ENCODE results near the gene IKZF3. TPM values are rescaled to one million over a fixed set of nuclear protein-coding genes. Genes with fewer than 3 reads are reported as not detected.

The IKZF3 gene
- total and polyA plus RNA-seq, 4 donors: 1.0 to 3.9 (median 2.6) TPM

DNA sequence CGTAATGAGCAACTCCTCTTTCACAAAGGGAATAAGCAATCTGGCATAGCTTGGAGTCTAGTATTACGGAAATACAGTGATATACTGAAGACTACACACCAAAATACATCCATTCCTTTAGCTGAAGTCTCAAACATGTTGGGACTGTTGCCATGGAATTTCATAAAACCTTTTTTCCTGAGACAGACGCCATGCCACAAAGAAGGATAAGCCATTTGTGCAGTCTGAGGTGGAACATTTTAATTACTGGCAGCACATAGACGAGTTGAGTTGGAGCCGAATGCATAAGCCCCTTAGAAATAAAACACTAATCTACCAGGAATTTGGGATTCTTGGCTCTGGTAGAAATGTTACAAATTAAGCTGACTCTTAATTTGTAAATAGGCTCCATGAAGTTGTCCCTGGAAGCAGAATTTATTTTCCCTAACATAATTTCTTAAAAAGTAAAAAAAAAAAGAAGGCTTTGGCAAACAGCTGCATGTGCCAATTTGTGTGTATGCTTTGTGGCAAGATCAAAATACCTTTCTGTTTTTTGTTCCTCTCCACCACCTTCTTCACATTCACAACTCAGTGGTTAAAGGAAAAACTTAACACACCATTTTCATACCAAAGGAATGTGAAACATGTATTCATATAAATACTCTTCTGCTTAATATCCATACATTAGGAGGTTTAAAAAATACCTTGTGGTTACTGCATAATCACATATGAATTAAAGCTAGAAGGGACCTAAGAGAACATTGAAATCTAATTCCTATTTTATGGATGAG lies 100.9 kb downstream of the IKZF3 start:
- no peak overlapping the region for H3K4me3 ChIP-seq
- DNase-seq: peak in 1 of 3 donors; percentile 17
- TF ChIP-seq, protein P1, sequence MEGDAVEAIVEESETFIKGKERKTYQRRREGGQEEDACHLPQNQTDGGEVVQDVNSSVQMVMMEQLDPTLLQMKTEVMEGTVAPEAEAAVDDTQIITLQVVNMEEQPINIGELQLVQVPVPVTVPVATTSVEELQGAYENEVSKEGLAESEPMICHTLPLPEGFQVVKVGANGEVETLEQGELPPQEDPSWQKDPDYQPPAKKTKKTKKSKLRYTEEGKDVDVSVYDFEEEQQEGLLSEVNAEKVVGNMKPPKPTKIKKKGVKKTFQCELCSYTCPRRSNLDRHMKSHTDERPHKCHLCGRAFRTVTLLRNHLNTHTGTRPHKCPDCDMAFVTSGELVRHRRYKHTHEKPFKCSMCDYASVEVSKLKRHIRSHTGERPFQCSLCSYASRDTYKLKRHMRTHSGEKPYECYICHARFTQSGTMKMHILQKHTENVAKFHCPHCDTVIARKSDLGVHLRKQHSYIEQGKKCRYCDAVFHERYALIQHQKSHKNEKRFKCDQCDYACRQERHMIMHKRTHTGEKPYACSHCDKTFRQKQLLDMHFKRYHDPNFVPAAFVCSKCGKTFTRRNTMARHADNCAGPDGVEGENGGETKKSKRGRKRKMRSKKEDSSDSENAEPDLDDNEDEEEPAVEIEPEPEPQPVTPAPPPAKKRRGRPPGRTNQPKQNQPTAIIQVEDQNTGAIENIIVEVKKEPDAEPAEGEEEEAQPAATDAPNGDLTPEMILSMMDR (IDR thresholded peaks at IDR 0.05; ENCODE audit: control extremely low read depth, extremely low read depth): no peak
- 64 to 83% methylated on average over 5 of the region's 5 CpGs for WGBS, 2 donors
- no peak for ATAC-seq (ENCODE audit: insufficient read depth, low FRiP score)
- H3K27ac ChIP-seq (ENCODE audit: low read depth in 1 of 2, low read length in 1 of 2): no peak overlapping the region
- peak overlapping the region in 1 of 2 donors; percentile 8 for H3K9ac ChIP-seq (ENCODE audit: insufficient read depth in 1 of 2, low read length in 2 of 2)
- H3K4me1 ChIP-seq (ENCODE audit: control insufficient read depth in 5 of 5, insufficient read depth in 5 of 5, low read length in 5 of 5): peaks cover 0 to 7% (median 0%) of the 10 kb centered on the region in 5 donors
- H3K9me3 ChIP-seq (ENCODE audit: control insufficient read depth in 4 of 4, insufficient read depth in 3 of 4, low read length in 3 of 4): no peaks in the 10 kb centered on the region
- no peaks in the 10 kb centered on the region for H3K36me3 ChIP-seq (ENCODE audit: control insufficient read depth in 4 of 4, insufficient read depth in 4 of 4, low read length in 4 of 4)
- H3K27me3 ChIP-seq (ENCODE audit: control insufficient read depth in 3 of 3, insufficient read depth in 3 of 3, low read length in 2 of 3): no peaks in the 10 kb centered on the region

DNA sequence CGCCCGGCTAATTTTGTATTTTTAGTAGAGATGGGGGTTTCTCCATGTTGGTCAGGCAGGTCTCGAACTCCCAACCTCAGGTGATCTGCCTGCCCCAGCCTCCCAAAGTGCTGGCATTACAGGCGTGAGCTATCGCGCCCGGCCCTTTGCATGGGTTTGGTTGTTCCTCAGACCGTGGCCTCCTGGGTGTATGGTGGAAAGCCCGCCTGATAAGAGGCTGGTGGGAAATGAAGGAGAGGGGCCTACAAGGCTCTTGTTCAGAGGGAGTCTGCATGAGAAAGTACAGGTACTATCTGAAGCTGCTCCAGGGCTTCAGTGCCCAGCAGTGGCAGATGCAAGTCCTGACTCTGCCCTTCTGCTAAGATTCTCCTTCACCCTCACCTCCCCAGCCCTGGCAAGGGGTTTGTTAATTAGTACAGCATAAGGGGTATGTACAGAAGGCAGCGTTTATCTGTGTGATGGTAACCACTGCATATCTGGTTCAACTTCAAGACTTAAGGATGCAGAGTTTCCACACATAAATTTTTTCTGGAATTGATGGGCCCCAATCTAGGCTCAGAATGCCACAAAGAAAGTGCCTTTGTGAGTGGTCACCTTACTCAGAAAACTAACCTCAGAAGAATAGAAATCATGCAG lies 102.1 kb downstream of the IKZF3 start:
- Histone ChIP-seq H3K4me3 (no peak overlapping the region), H3K27me3 (ENCODE audit: control insufficient read depth in 3 of 3, insufficient read depth in 3 of 3, low read length in 2 of 3) (no peaks in the 10 kb centered on the region), H3K4me1 (ENCODE audit: control insufficient read depth in 5 of 5, insufficient read depth in 5 of 5, low read length in 5 of 5) (peaks cover 0 to 7% (median 0%) of the 10 kb centered on the region in 5 donors), H3K9ac (ENCODE audit: insufficient read depth in 1 of 2, low read length in 2 of 2) (no peak overlapping the region), H3K36me3 (ENCODE audit: control insufficient read depth in 4 of 4, insufficient read depth in 4 of 4, low read length in 4 of 4) (no peaks in the 10 kb centered on the region), H3K27ac (ENCODE audit: low read depth in 1 of 2, low read length in 1 of 2) (no peak overlapping the region), H3K9me3 (ENCODE audit: control insufficient read depth in 4 of 4, insufficient read depth in 3 of 4, low read length in 3 of 4) (no peaks in the 10 kb centered on the region)
- DNase-seq: no peak
- TF ChIP-seq, protein P1 (IDR thresholded peaks at IDR 0.05; ENCODE audit: control extremely low read depth, extremely low read depth): no peak
- no peak for ATAC-seq (ENCODE audit: insufficient read depth, low FRiP score)
- 95 to 96% methylated on average over 10 of the region's 10 CpGs for WGBS, 2 donors

DNA sequence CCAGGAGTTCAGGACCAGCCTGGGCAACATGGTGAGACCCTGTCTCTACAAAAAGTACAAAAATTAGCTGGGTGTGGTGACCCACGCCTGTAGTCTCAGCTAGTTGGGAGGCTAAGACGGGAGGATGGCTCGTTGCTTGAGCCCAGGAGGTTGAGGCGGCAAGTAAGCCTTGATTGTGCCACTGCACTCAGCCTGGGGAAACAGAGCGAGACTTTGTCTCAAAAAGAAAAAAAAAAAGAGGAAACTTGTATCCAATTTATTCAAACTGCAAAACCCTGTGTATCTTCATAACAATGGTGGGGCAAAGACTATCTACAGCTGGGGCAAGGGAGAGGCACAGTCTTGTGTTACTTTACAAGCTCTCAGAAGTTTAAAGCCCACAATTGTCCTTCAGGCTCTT lies 104.9 kb downstream of the IKZF3 start:
- H3K9me3 ChIP-seq (ENCODE audit: control insufficient read depth in 4 of 4, insufficient read depth in 3 of 4, low read length in 3 of 4): no peaks in the 10 kb centered on the region
- DNase-seq: no peak
- WGBS, 2 donors: 89 to 92% methylated on average over 5 of the region's 5 CpGs
- no peak overlapping the region for H3K4me3 ChIP-seq
- ATAC-seq (ENCODE audit: insufficient read depth, low FRiP score): no peak
- H3K27me3 ChIP-seq (ENCODE audit: control insufficient read depth in 3 of 3, insufficient read depth in 3 of 3, low read length in 2 of 3): no peaks in the 10 kb centered on the region
- no peak overlapping the region for H3K27ac ChIP-seq (ENCODE audit: low read depth in 1 of 2, low read length in 1 of 2)
- TF ChIP-seq, protein P1 (IDR thresholded peaks at IDR 0.05; ENCODE audit: control extremely low read depth, extremely low read depth): no peak
- H3K9ac ChIP-seq (ENCODE audit: insufficient read depth in 1 of 2, low read length in 2 of 2): no peak overlapping the region
- peaks cover 0 to 19% (median 0%) of the 10 kb centered on the region in 5 donors for H3K4me1 ChIP-seq (ENCODE audit: control insufficient read depth in 5 of 5, insufficient read depth in 5 of 5, low read length in 5 of 5)
- no peaks in the 10 kb centered on the region for H3K36me3 ChIP-seq (ENCODE audit: control insufficient read depth in 4 of 4, insufficient read depth in 4 of 4, low read length in 4 of 4)
